ENCODE results near the gene OTOP2.
"Not testable (repeated sequence)": the region's sequence is repeated elsewhere in the genome, so short reads cannot be mapped to it uniquely, and the experiment has no call there.

Gene OTOP2

GRCh38 chr17:74893936-74894671 lies 30.0 kb upstream of the OTOP2 start:
- Histone ChIP-seq H3K9ac (ENCODE audit: insufficient read length) (no peak overlapping the region), H3K27ac (no peak overlapping the region), H3K36me3 (ENCODE audit: insufficient read depth, low read length) (no peaks in the 10 kb centered on the region), H3K4me3 (no peak overlapping the region), H3K9me3 (ENCODE audit: low read depth, low read length) (no peaks in the 10 kb centered on the region)
- no peak for TF ChIP-seq EZH2 (IDR thresholded peaks at IDR 0.05)
- no peak for TF ChIP-seq FOXP2 (optimal IDR thresholded peaks at IDR 0.05; ENCODE audit: control extremely low read depth, extremely low read length, insufficient read depth)
- no peak for TF ChIP-seq POLR2AphosphoS5 (IDR thresholded peaks at IDR 0.05; ENCODE audit: borderline replicate concordance, low read depth, low read length)
- no peak for DNase-seq (ENCODE audit: low read depth, low spot score)

- no peaks in the 10 kb centered on the region for H3K36me3 ChIP-seq (ENCODE audit: insufficient read depth, low read length)
- no peak overlapping the region for H3K4me3 ChIP-seq
- TF ChIP-seq FOXP2 (optimal IDR thresholded peaks at IDR 0.05; ENCODE audit: control extremely low read depth, extremely low read length, insufficient read depth) (no peak), POLR2AphosphoS5 (IDR thresholded peaks at IDR 0.05; ENCODE audit: borderline replicate concordance, low read depth, low read length) (no peak), EZH2 (IDR thresholded peaks at IDR 0.05) (no peak)
- H3K9ac ChIP-seq (ENCODE audit: insufficient read length), result no peak overlapping the region
- H3K27ac ChIP-seq, result no peak overlapping the region
- H3K9me3 ChIP-seq (ENCODE audit: low read depth, low read length), result no peaks in the 10 kb centered on the region
- DNase-seq (ENCODE audit: low read depth, low spot score), result no peak
These were observed 25.6 kb upstream of the OTOP2 start for GRCh38 chr17:74898376-74898946.

- no peak for DNase-seq (ENCODE audit: low read depth, low spot score)
- Histone ChIP-seq H3K9ac (ENCODE audit: insufficient read length) (no peak overlapping the region), H3K4me3 (no peak overlapping the region), H3K36me3 (ENCODE audit: insufficient read depth, low read length) (no peaks in the 10 kb centered on the region), H3K9me3 (ENCODE audit: low read depth, low read length) (no peaks in the 10 kb centered on the region), H3K27ac (no peak overlapping the region)
- no peak for TF ChIP-seq POLR2AphosphoS5 (IDR thresholded peaks at IDR 0.05; ENCODE audit: borderline replicate concordance, low read depth, low read length)
These were observed 23.9 kb upstream of the OTOP2 start for GRCh38 chr17:74900208-74900607.

DNA sequence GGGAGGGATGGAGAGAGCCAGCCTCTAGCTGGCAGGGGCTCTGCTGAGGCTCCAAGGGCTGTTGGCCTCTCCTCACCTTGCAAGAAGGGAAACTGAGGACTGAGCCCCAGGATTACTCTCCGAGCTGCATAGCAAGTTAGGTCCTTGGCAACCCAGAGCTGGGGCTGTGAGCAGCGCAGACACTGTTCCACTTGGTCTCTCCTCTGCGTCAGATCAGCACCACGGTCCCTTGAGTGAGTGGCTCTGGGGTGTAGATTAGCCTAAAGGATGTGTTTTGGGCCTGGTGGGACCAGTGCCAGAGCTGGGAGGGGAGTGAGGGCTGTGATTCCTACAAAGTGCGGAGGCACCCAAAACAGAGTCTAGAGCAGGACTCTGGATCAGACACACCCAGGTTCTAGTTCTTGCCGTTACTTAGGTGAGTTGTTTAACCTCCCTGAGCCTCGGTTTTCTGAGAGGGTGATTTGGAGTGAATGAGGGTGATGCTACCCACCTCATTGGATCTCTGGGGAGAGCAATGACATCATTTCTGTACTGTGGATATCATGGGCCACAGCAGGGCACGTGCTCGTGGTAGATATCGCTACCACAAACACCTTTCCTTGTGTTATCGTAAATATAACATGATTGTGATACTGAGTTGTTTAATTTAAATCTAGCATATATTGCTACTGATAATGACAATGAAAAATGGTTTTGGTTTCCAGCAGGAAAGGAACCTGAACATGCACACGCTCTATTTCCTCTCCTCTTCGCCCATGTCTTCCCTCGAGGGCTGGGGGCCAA lies 22.5 kb upstream of the OTOP2 start:
- Histone ChIP-seq H3K9ac (ENCODE audit: insufficient read length) (no peak overlapping the region), H3K4me3 (no peak overlapping the region), H3K27ac (no peak overlapping the region), H3K9me3 (ENCODE audit: low read depth, low read length) (no peaks in the 10 kb centered on the region), H3K36me3 (ENCODE audit: insufficient read depth, low read length) (no peaks in the 10 kb centered on the region)
- no peak for DNase-seq (ENCODE audit: low read depth, low spot score)
- TF ChIP-seq FOXP2 (optimal IDR thresholded peaks at IDR 0.05; ENCODE audit: control extremely low read depth, extremely low read length, insufficient read depth) (no peak), POLR2AphosphoS5 (IDR thresholded peaks at IDR 0.05; ENCODE audit: borderline replicate concordance, low read depth, low read length) (no peak), EZH2 (IDR thresholded peaks at IDR 0.05) (no peak)

- no peak overlapping the region for H3K4me3 ChIP-seq
- H3K27ac ChIP-seq, result no peak overlapping the region
- H3K36me3 ChIP-seq (ENCODE audit: insufficient read depth, low read length), result no peaks in the 10 kb centered on the region
- no peak for DNase-seq (ENCODE audit: low read depth, low spot score)
- no peaks in the 10 kb centered on the region for H3K9me3 ChIP-seq (ENCODE audit: low read depth, low read length)
- TF ChIP-seq FOXP2 (optimal IDR thresholded peaks at IDR 0.05; ENCODE audit: control extremely low read depth, extremely low read length, insufficient read depth) (no peak), POLR2AphosphoS5 (IDR thresholded peaks at IDR 0.05; ENCODE audit: borderline replicate concordance, low read depth, low read length) (no peak), EZH2 (IDR thresholded peaks at IDR 0.05) (no peak)
- no peak overlapping the region for H3K9ac ChIP-seq (ENCODE audit: insufficient read length)
These were observed 21.0 kb upstream of the OTOP2 start for GRCh38 chr17:74903034-74903433.

DNA sequence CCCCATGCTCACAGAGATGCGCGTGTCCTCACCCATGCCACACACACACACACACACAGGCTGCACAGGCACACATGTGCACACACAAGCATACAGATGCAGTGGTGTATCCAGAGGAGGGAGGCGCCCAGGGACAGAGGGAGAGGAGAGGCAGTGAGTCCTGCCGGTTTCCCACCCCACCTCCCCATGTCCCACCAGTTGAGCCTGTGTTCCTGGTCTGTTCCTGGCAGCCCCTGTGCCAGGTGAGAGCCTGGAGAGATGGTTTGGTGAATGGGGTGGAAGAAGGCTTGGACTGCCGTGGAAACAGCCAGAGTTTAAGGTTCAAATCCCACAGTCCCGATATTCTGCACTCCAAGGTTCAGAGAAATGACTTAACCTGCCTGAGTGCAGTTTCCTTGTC lies 20.4 kb upstream of the OTOP2 start:
- H3K9ac ChIP-seq (ENCODE audit: insufficient read length), result no peak overlapping the region
- TF ChIP-seq EZH2 (IDR thresholded peaks at IDR 0.05), result no peak
- TF ChIP-seq POLR2AphosphoS5 (IDR thresholded peaks at IDR 0.05; ENCODE audit: borderline replicate concordance, low read depth, low read length), result no peak
- no peak for TF ChIP-seq FOXP2 (optimal IDR thresholded peaks at IDR 0.05; ENCODE audit: control extremely low read depth, extremely low read length, insufficient read depth)

GRCh38 chr17:74904687-74905409 lies 19.2 kb upstream of the OTOP2 start:
- no peak overlapping the region for H3K27ac ChIP-seq
- no peaks in the 10 kb centered on the region for H3K9me3 ChIP-seq (ENCODE audit: low read depth, low read length)
- H3K4me3 ChIP-seq, result no peak overlapping the region
- DNase-seq (ENCODE audit: low read depth, low spot score), result no peak
- no peaks in the 10 kb centered on the region for H3K36me3 ChIP-seq (ENCODE audit: insufficient read depth, low read length)
- H3K9ac ChIP-seq (ENCODE audit: insufficient read length), result no peak overlapping the region
- TF ChIP-seq EZH2 (IDR thresholded peaks at IDR 0.05) (no peak), POLR2AphosphoS5 (IDR thresholded peaks at IDR 0.05; ENCODE audit: borderline replicate concordance, low read depth, low read length) (no peak), FOXP2 (optimal IDR thresholded peaks at IDR 0.05; ENCODE audit: control extremely low read depth, extremely low read length, insufficient read depth) (no peak)

More for the DNA sequence above, 20.4 kb upstream of the OTOP2 start:
- Histone ChIP-seq H3K9me3 (ENCODE audit: low read depth, low read length) (no peaks in the 10 kb centered on the region), H3K36me3 (ENCODE audit: insufficient read depth, low read length) (no peaks in the 10 kb centered on the region), H3K27ac (no peak overlapping the region), H3K4me3 (no peak overlapping the region)
- DNase-seq (ENCODE audit: low read depth, low spot score), result no peak

DNA sequence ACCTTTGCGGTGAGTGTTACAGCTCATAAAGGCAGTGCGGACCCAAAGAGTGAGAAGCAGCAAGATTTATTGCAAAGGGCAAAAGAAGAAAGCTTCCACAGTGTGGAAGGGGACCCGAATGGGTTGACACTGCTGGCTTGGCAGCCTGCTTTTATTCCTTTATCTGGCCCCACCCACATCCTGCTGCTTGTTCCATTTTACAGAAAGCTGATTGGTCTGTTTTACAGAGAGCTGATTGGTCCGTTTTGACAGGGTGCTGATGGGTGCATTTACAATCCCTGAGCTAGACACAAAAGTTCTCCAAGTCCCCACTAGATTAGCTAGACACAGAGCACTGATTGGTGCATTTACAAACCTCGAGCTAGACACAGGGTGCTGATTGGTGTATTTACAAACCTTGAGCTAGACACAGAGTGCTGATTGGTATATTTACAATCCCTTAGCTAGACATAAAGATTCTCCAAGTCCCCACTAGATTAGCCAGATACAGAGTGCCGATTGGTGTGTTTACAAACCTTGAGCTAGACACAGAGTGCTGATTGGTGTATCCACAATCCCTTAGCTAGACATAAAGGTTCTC lies 17.8 kb upstream of the OTOP2 start:
- not testable (repeated sequence) for H3K4me3 ChIP-seq; H3K9me3 ChIP-seq (ENCODE audit: low read depth, low read length); H3K27ac ChIP-seq; DNase-seq (ENCODE audit: low read depth, low spot score); H3K36me3 ChIP-seq (ENCODE audit: insufficient read depth, low read length); H3K9ac ChIP-seq (ENCODE audit: insufficient read length)
